ENCODE data around the gene HTR2A. TPM values are rescaled to one million over a fixed set of nuclear protein-coding genes. Genes with fewer than 3 reads are reported as not detected.

Gene HTR2A
- total RNA-seq, 1 donor from 2014 or later: not detected

DNA sequence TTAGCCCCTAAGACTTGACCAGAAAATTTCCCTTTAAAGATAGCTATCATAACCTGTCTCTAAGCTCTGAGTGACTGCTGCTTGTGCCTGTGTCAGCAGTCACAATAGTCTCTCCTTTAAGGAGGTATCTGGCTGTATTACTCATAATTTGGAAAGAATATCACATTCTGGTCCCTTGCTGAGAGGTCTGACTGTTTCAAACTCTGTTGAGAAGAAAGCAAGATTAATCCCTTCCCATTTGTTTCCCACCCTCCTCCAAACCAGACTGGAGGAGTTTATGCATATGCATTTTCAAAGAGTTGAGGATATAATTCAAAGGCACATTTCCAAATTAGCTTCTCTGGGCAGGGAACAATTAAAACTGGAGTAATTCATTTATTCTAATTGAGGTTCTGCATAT lies 2.3 kb downstream of the HTR2A start:
- Mint-ChIP-seq H3K9me3 (ENCODE audit: unreplicated experiment) (peaks cover 3% of the 10 kb centered on the region), H3K4me3 (ENCODE audit: unreplicated experiment) (peak overlapping the region; percentile 72), H3K4me1 (ENCODE audit: unreplicated experiment) (peaks cover 15% of the 10 kb centered on the region), H3K36me3 (ENCODE audit: unreplicated experiment) (no peaks in the 10 kb centered on the region), H3K27ac (ENCODE audit: unreplicated experiment) (no peak overlapping the region), H3K27me3 (ENCODE audit: unreplicated experiment) (peaks cover 83% of the 10 kb centered on the region)
- DNase-seq (ENCODE audit: extremely low spot score, unreplicated experiment): no peak
- TF ChIP-seq, protein P1, sequence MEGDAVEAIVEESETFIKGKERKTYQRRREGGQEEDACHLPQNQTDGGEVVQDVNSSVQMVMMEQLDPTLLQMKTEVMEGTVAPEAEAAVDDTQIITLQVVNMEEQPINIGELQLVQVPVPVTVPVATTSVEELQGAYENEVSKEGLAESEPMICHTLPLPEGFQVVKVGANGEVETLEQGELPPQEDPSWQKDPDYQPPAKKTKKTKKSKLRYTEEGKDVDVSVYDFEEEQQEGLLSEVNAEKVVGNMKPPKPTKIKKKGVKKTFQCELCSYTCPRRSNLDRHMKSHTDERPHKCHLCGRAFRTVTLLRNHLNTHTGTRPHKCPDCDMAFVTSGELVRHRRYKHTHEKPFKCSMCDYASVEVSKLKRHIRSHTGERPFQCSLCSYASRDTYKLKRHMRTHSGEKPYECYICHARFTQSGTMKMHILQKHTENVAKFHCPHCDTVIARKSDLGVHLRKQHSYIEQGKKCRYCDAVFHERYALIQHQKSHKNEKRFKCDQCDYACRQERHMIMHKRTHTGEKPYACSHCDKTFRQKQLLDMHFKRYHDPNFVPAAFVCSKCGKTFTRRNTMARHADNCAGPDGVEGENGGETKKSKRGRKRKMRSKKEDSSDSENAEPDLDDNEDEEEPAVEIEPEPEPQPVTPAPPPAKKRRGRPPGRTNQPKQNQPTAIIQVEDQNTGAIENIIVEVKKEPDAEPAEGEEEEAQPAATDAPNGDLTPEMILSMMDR (IDR thresholded peaks at IDR 0.05): no peak

DNA sequence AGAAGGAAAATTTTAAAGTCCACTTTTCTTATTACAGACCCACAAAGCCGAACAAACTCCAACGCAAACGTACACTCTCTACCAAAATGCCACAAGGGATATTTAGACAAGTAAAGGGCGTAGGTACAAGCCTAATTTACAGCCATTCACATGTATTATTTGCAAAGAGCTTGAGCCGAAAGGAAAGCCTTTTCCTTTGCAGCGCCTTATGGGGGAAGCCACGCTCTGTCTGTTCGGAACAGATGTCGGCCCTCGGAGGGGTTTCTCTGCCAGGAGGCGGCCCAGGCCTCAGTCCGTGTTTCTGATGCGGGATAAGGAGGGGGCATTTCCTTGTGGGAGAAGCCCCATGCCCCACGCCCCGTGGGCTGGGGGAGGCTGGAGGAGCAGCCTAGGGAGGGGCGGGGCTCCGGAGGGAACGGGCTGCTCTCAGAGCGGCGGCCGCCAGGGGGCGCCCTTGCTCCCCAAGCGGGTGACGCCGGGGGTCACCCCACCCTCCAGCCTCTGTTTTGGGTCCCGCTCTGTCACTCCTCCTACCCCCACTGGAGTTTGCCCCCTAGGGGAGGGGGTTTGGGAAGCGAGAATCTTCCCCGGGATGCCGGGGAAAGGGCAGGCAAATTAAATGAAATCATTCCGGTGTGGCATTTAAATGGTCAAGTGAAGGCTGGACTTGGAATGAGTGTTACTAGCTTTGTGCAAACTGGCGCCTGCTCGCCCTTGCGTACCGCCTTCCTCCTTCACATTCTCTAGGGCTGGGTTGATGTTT lies 2.9 kb downstream of the HTR2A start:
- peak; percentile 86 for DNase-seq (ENCODE audit: extremely low spot score, unreplicated experiment)
- peaks cover 3% of the 10 kb centered on the region for H3K9me3 Mint-ChIP-seq (ENCODE audit: unreplicated experiment)
- peaks cover 86% of the 10 kb centered on the region for H3K27me3 Mint-ChIP-seq (ENCODE audit: unreplicated experiment)
- H3K4me1 Mint-ChIP-seq (ENCODE audit: unreplicated experiment): peaks cover 15% of the 10 kb centered on the region
- H3K4me3 Mint-ChIP-seq (ENCODE audit: unreplicated experiment): peak overlapping the region; percentile 72
- no peak overlapping the region for H3K27ac Mint-ChIP-seq (ENCODE audit: unreplicated experiment)
- TF ChIP-seq, protein P1 (IDR thresholded peaks at IDR 0.05): peak; percentile 92
- H3K36me3 Mint-ChIP-seq (ENCODE audit: unreplicated experiment): no peaks in the 10 kb centered on the region

DNA sequence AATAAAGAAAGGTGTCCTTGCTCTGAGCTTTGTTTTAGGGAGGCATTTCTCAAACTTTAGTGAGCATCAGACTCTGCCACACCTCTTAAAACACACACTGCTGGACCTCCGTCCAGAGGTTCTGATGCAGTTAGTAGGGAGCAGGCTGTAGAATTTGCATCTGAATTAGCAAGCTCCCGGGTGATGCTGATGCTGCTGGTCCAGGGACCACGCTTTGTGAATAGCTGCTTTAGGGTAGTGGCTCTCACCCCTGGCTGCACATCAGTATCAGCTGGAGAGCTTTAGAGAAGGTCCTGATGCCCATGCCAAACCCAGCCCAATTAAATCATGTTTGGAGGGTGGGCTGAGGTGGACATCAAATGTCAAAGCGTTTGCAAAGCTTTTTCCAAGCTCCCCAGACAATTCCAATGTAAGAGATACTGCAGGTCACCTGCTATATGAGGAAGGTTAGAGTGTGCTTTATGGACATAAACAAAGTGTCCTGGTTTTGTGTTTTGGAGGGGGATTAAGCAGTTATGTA lies 3.6 kb downstream of the HTR2A start:
- Mint-ChIP-seq H3K36me3 (ENCODE audit: unreplicated experiment) (no peaks in the 10 kb centered on the region), H3K9me3 (ENCODE audit: unreplicated experiment) (peaks cover 3% of the 10 kb centered on the region), H3K27ac (ENCODE audit: unreplicated experiment) (no peak overlapping the region), H3K4me1 (ENCODE audit: unreplicated experiment) (peaks cover 15% of the 10 kb centered on the region), H3K4me3 (ENCODE audit: unreplicated experiment) (no peak overlapping the region), H3K27me3 (ENCODE audit: unreplicated experiment) (peaks cover 88% of the 10 kb centered on the region)
- TF ChIP-seq, protein P1 (IDR thresholded peaks at IDR 0.05): no peak
- no peak for DNase-seq (ENCODE audit: extremely low spot score, unreplicated experiment)

DNA sequence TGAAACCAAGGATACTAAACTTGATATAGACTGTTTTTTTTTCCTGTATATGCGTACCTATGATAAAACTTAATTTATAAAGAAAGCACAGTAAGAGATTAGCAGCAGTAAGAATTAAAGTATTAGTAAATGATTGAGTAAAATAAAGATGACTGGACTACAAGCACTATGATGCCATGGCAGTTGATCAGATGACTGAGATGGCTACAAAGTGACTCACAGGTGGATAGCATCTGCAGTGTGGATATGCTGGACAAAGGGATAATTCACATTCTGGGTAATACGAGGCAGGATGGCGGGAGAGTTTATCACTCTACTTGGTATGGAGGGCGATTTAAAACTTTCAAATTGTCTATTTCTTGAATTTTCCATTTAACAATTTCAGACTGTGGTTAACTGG lies 11.8 kb downstream of the HTR2A start:
- H3K9me3 Mint-ChIP-seq (ENCODE audit: unreplicated experiment): peaks cover 3% of the 10 kb centered on the region
- peaks cover 42% of the 10 kb centered on the region for H3K27me3 Mint-ChIP-seq (ENCODE audit: unreplicated experiment)
- DNase-seq (ENCODE audit: extremely low spot score, unreplicated experiment): no peak

DNA sequence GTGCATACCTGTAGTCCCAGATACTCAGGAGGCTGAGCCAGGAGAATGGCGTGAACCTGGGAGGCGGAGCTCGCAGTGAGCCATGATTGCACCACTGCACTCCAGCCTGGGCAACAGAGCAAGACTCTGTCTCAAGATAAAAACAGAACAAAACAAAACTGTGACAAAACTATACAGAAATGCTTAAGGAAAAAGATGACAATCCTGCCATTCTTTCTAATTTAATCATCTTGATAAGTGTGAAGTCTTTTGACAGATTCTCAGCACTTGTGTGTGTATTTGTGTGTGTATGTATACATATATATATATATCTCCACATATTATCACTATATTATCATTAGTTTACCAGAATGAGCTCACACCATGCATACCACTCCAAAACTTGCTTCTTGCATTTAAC lies 12.3 kb downstream of the HTR2A start:
- H3K9me3 Mint-ChIP-seq (ENCODE audit: unreplicated experiment): no peaks in the 10 kb centered on the region
- H3K4me3 Mint-ChIP-seq (ENCODE audit: unreplicated experiment): no peak overlapping the region
- TF ChIP-seq, protein P1 (IDR thresholded peaks at IDR 0.05): no peak
- no peaks in the 10 kb centered on the region for H3K36me3 Mint-ChIP-seq (ENCODE audit: unreplicated experiment)
- peaks cover 39% of the 10 kb centered on the region for H3K27me3 Mint-ChIP-seq (ENCODE audit: unreplicated experiment)
- H3K4me1 Mint-ChIP-seq (ENCODE audit: unreplicated experiment): no peaks in the 10 kb centered on the region
- no peak overlapping the region for H3K27ac Mint-ChIP-seq (ENCODE audit: unreplicated experiment)
- DNase-seq (ENCODE audit: extremely low spot score, unreplicated experiment): no peak

More for the DNA sequence above, 11.8 kb downstream of the HTR2A start:
- H3K4me1 Mint-ChIP-seq (ENCODE audit: unreplicated experiment): no peaks in the 10 kb centered on the region
- H3K4me3 Mint-ChIP-seq (ENCODE audit: unreplicated experiment): no peak overlapping the region
- H3K36me3 Mint-ChIP-seq (ENCODE audit: unreplicated experiment): no peaks in the 10 kb centered on the region
- TF ChIP-seq, protein P1 (IDR thresholded peaks at IDR 0.05): no peak
- H3K27ac Mint-ChIP-seq (ENCODE audit: unreplicated experiment): no peak overlapping the region
